T-helper 2 cell treated with Interferon-gamma antibody and Interleukin-4, amounts not matched to agents 5 μg/mL and 100 μg/mL, for 36 hours (primary cell): ENCODE data around the gene SLC23A1.
"Not testable (repeated sequence)": the region's sequence is repeated elsewhere in the genome, so short reads cannot be mapped to it uniquely, and the experiment has no call there.

Experiments used
- DNase-seq: peaks from one replicate; pipeline ENCODE4 v3.0.0; 2021; ENCODE audit warnings: low spot score
- H3K27ac Mint-ChIP-seq: one replicate; pipeline ENCODE4 v1.8.0; 2021; ENCODE audit warnings: mild to moderate bottlenecking, mixed read lengths
- H3K27me3 Mint-ChIP-seq: one replicate; pipeline ENCODE4 v1.8.0; 2021; ENCODE audit warnings: low read depth, mixed read lengths
- H3K36me3 Mint-ChIP-seq: one replicate; pipeline ENCODE4 v1.8.0; 2021; ENCODE audit warnings: low read depth, mixed read lengths
- H3K4me1 Mint-ChIP-seq: one replicate; pipeline ENCODE4 v1.8.0; 2021; ENCODE audit warnings: low read depth, mixed read lengths
- H3K4me3 Mint-ChIP-seq: one replicate; pipeline ENCODE4 v1.8.0; 2022; ENCODE audit warnings: mild to moderate bottlenecking, moderate library complexity, mixed read lengths
- H3K9me3 Mint-ChIP-seq: one replicate; pipeline ENCODE4 v1.8.0; 2021; ENCODE audit warnings: mixed read lengths

The SLC23A1 gene

DNA sequence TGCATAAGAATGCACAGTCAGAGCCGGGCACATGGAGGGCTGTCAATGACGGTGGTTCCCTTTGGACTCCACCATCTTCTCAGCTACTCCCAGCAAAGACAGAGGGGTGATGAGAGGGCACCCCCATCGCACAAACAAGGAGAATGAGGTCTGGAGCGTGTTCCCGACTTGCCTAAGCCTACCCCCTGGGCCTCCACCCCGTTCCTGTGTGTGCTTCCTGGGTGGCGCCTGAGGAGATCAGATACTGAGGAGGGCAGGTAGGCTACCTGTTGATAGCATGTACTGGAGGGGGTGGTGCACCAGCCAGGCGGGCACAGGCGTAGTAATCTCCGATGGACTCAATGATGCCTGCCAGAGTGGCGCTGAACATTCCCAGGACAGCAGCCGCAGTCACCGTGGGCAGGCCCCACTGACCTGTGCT, 4.1 kb downstream of the SLC23A1 start:
- no peak for DNase-seq
- Mint-ChIP-seq H3K4me1 (peaks cover 5% of the 10 kb centered on the region), H3K9me3 (no peaks in the 10 kb centered on the region), H3K27ac (no peak overlapping the region), H3K27me3 (no peaks in the 10 kb centered on the region), H3K4me3 (no peak overlapping the region), H3K36me3 (peaks cover 9% of the 10 kb centered on the region)

DNA sequence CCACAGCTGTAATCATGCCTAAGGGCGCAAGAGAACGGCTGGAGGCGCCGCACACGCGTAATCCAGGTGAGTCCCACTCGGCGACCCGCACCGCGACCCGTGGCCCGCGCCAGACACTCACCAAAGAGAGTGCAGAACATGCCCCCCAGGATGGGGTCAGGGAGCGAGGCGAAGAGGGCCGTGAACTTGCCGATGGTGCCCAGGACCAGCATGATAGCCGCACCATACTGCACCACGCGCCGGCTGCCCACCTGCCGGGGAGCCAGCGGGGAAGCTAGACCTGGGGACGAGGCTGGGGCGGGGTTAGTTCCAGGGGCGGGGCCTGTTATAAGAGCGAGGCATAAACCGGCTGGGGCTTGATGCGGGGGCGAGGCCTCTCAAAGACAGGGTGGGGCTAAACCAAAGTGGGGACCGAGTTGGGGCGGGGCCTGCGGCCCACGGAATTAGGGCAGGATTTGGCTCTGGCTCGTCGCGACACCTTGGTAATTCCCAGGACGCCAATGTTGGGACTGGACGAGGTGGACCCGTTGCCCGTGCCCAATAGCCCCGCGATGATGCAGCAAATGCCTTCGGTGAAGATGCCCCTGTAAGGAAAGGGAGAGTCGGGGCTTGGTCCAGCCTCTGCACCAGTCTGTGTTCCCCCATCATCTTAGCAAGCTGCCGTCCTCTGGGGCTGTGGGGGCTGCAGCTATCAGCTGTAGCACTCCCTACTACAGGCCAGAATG, 4.8 kb downstream of the SLC23A1 start:
- no peaks in the 10 kb centered on the region for H3K9me3 Mint-ChIP-seq
- H3K36me3 Mint-ChIP-seq, result peaks cover 12% of the 10 kb centered on the region
- H3K4me1 Mint-ChIP-seq, result peaks cover 5% of the 10 kb centered on the region
- no peak for DNase-seq
- no peaks in the 10 kb centered on the region for H3K27me3 Mint-ChIP-seq
- H3K4me3 Mint-ChIP-seq, result no peak overlapping the region
- no peak overlapping the region for H3K27ac Mint-ChIP-seq

- Mint-ChIP-seq H3K36me3 (peaks cover 16% of the 10 kb centered on the region), H3K4me3 (no peak overlapping the region), H3K9me3 (no peaks in the 10 kb centered on the region), H3K27ac (no peak overlapping the region), H3K27me3 (no peaks in the 10 kb centered on the region), H3K4me1 (peaks cover 5% of the 10 kb centered on the region)
- no peak for DNase-seq
Observed at GRCh38 chr5:139377226-139377625, 5.9 kb downstream of the SLC23A1 start.

- Mint-ChIP-seq H3K9me3 (no peaks in the 10 kb centered on the region), H3K27me3 (no peaks in the 10 kb centered on the region), H3K36me3 (peaks cover 20% of the 10 kb centered on the region), H3K27ac (no peak overlapping the region), H3K4me3 (no peak overlapping the region), H3K4me1 (peaks cover 13% of the 10 kb centered on the region)
- DNase-seq, result no peak
Observed at GRCh38 chr5:139376364-139376763, 6.7 kb downstream of the SLC23A1 start.

- no peak for DNase-seq
- no peak overlapping the region for H3K4me3 Mint-ChIP-seq
- no peak overlapping the region for H3K27ac Mint-ChIP-seq
- H3K4me1 Mint-ChIP-seq, result peaks cover 15% of the 10 kb centered on the region
- H3K27me3 Mint-ChIP-seq, result no peaks in the 10 kb centered on the region
- peaks cover 24% of the 10 kb centered on the region for H3K36me3 Mint-ChIP-seq
- no peaks in the 10 kb centered on the region for H3K9me3 Mint-ChIP-seq
Observed at GRCh38 chr5:139374909-139375308, 8.2 kb downstream of the SLC23A1 start.

DNA sequence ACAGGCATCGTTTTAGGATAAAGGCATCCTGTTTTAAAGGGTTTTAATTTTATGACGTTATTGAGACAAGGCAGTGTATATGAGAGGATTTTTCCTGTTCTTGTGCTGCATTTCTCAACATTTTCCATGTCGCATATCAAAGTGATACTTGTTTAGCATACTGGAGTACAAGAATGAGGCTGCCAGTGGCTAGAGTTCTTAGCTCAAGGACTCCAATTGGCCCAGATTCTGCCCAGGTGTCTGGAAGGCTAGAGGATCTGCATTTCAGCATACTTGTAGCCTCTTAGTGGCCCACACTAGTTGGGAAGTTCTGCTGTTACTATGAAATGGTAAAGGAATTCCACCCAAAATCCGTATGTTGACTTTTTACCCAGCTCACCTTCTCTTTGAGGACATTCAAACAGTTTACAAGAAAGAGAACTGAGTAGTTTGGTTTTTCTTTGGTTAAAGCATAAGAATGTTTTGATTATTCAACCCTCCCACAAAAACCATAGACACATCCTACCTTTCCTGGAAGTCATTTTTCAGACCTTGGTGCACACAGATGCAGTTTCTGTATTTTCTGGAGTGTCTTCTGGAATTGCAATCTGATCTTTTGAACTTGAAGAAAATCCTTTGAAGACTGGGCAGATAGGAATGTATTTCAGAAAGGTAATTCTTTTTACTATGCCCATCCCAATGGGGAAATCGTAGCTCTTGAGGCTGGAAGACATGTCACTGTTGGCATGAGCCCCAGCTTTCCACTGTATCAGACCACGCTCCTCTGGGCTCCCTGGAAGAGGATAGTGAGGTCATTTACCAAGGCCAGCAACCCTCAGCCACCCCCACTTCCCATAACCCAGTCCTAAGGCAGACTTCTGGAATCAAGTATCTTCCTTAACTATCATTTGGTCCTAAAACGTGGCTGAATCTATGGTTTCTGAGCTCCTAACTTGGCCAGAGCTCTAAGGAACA, 11.3 kb downstream of the SLC23A1 start:
- Mint-ChIP-seq H3K36me3 (peaks cover 25% of the 10 kb centered on the region), H3K27ac (no peak overlapping the region), H3K4me1 (peaks cover 10% of the 10 kb centered on the region), H3K4me3 (no peak overlapping the region), H3K9me3 (no peaks in the 10 kb centered on the region), H3K27me3 (no peaks in the 10 kb centered on the region)
- DNase-seq, result no peak

DNA sequence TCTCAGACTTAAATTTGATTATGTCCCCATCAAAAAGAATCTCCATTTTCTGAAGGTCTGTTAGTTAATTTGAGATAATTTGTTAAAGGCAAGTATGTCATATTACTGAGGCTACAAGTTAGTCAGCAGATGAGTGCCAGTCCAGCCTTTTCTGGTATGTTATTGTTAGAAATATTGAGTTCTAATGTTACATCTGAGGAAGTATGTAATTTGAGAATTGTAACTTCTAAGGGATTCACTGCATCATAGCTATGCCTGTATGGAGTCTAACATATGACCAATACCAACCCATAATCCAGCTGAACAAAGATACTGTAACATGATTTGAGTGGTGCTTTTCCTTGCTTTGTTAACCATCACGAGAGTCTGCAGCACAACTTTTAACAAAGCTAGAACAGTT, 13.9 kb downstream of the SLC23A1 start:
- Mint-ChIP-seq H3K27ac (no peak overlapping the region), H3K9me3 (no peaks in the 10 kb centered on the region), H3K27me3 (no peaks in the 10 kb centered on the region), H3K36me3 (peaks cover 38% of the 10 kb centered on the region), H3K4me3 (no peak overlapping the region), H3K4me1 (peaks cover 10% of the 10 kb centered on the region)
- DNase-seq, result no peak

GRCh38 chr5:139368613-139369012, 14.5 kb downstream of the SLC23A1 start:
- DNase-seq, result no peak
- no peaks in the 10 kb centered on the region for H3K27me3 Mint-ChIP-seq
- H3K27ac Mint-ChIP-seq, result no peak overlapping the region
- H3K4me3 Mint-ChIP-seq, result no peak overlapping the region
- H3K4me1 Mint-ChIP-seq, result peaks cover 10% of the 10 kb centered on the region
- H3K9me3 Mint-ChIP-seq, result no peaks in the 10 kb centered on the region
- H3K36me3 Mint-ChIP-seq, result peaks cover 43% of the 10 kb centered on the region

- no peaks in the 10 kb centered on the region for H3K27me3 Mint-ChIP-seq
- peaks cover 45% of the 10 kb centered on the region for H3K36me3 Mint-ChIP-seq
Observed at GRCh38 chr5:139364466-139364865, 18.6 kb downstream of the SLC23A1 start.

DNA sequence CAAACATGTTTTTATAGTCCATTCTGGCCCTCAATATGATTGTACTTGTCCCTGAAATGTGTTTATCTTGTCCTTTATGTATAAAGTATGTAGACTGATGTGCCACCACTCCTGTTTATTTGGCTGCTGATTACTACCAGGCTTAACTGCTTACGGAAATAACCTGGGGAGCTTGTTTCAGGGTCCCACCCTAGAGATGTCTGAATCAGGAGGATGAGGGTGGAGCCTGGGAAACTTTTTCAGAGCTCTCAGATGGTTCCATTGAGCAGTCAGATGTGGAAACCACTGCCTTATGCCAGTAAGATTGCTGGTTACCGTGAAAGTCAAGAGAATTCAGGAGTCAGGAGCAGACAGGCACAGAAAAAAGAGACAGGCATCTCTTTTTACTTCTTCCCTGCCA, 19.2 kb downstream of the SLC23A1 start:
- Mint-ChIP-seq H3K4me3 (no peak overlapping the region), H3K27ac (no peak overlapping the region), H3K9me3 (no peaks in the 10 kb centered on the region), H3K4me1 (no peaks in the 10 kb centered on the region), H3K27me3 (no peaks in the 10 kb centered on the region), H3K36me3 (peaks cover 45% of the 10 kb centered on the region)
- DNase-seq, result no peak

More at GRCh38 chr5:139364466-139364865, 18.6 kb downstream of the SLC23A1 start:
- Mint-ChIP-seq H3K9me3 (no peaks in the 10 kb centered on the region), H3K4me3 (no peak overlapping the region), H3K4me1 (no peaks in the 10 kb centered on the region), H3K27ac (no peak overlapping the region)
- DNase-seq, result no peak

DNA sequence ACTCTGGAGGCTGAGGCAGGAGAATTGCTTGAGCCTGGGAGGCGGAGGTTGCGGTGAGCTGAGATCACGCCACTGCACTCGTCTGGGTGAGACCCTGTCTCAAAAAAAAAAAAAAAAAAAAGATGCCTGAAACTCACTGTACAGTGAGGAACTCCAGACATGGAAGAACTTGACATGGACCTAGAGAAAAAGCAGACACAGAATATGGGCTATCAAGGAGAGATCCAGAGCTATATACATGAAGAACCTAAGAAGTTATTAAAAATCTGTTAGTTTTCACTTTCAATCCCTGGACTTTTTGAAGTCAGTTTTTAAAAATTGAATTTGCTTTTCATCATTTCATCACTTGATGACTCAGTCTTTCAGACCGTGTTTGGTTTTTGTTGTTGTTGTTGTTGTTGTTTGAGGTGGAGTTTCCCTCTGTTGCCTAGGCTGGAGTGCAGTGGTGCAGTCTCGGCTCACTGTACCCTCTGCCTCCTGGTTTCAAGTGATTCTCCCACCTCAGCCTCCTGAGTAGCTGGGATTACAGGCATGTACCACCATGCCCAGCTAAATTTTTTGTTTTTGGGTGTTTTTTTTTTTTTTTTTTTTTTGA, 21.2 kb downstream of the SLC23A1 start:
- Mint-ChIP-seq H3K27me3 (no peaks in the 10 kb centered on the region), H3K36me3 (peaks cover 49% of the 10 kb centered on the region), H3K4me3 (no peak overlapping the region), H3K4me1 (no peaks in the 10 kb centered on the region), H3K27ac (no peak overlapping the region), H3K9me3 (no peaks in the 10 kb centered on the region)
- DNase-seq, result no peak

DNA sequence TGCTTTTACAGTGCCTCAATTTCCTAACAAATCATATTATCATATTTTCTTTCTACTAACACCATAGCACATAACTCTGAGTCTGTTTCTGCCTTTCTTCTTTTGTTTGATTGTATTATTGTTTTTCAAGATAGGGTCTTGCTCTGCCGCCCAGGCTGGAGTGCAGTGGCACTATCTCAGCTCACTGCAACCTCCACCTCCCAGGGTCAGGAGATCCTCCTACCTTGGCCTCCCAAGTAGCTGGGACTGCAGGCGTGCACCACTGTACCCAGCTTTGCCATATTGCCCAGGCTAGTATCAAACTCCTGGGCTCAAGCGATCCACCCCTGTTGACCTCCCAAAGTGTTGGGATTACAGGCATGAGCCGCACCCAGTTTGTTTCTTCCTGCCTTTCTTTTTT, 22.7 kb downstream of the SLC23A1 start:
- H3K27me3 Mint-ChIP-seq, result no peaks in the 10 kb centered on the region
- no peaks in the 10 kb centered on the region for H3K9me3 Mint-ChIP-seq
- no peak overlapping the region for H3K4me3 Mint-ChIP-seq
- peaks cover 41% of the 10 kb centered on the region for H3K36me3 Mint-ChIP-seq
- DNase-seq, result no peak
- H3K27ac Mint-ChIP-seq, result no peak overlapping the region
- H3K4me1 Mint-ChIP-seq, result no peaks in the 10 kb centered on the region

- peaks cover 4% of the 10 kb centered on the region for H3K4me1 Mint-ChIP-seq
- no peak overlapping the region for H3K4me3 Mint-ChIP-seq
- H3K9me3 Mint-ChIP-seq, result peaks cover 7% of the 10 kb centered on the region
- H3K27me3 Mint-ChIP-seq, result no peaks in the 10 kb centered on the region
- no peak for DNase-seq
- H3K27ac Mint-ChIP-seq, result no peak overlapping the region
- H3K36me3 Mint-ChIP-seq, result peaks cover 35% of the 10 kb centered on the region
Observed at GRCh38 chr5:139358064-139358463, 25.0 kb downstream of the SLC23A1 start.

GRCh38 chr5:139355900-139356299, 27.2 kb downstream of the SLC23A1 start:
- not testable (repeated sequence) for DNase-seq, H3K9me3 Mint-ChIP-seq, H3K27me3 Mint-ChIP-seq, H3K27ac Mint-ChIP-seq, H3K4me1 Mint-ChIP-seq, H3K4me3 Mint-ChIP-seq
- peaks cover 32% of the 10 kb centered on the region for H3K36me3 Mint-ChIP-seq
